ENCODE data around the gene AFAP1. TPM values are rescaled to one million over a fixed set of nuclear protein-coding genes. Genes with fewer than 3 reads are reported as not detected.

AFAP1 gene
- total and polyA plus RNA-seq, 2 of the 4 experiments (the other 2 are of a cell fraction): 48.2 to 80.9 TPM

GRCh38 chr4:7820031-7820818, 119.4 kb downstream of the AFAP1 start:
- ChIA-PET POLR2A (ENCODE audit: unreplicated experiment) (no interaction called here), CTCF (interaction anchor here (0.9 kb wide), 1 partner anchor 18 kb away, joined by 7 read pairs; no protein-coding TSS in a partner anchor)
- Histone ChIP-seq H3K36me3 (ENCODE audit: control insufficient read depth, insufficient read depth, low read length) (peaks cover 58% of the 10 kb centered on the region), H3K4ac (ENCODE audit: low read depth, low read length) (peak overlapping the region; percentile 33; the same call in 1 of the 2 replicates), H3K14ac (replicated peaks; ENCODE audit: low read depth, low read length) (peak overlapping the region; percentile 42), H2BK5ac (ENCODE audit: low read depth, low read length, poor library complexity, severe bottlenecking) (peak overlapping the region; percentile 25), H3K4me1 (ENCODE audit: control insufficient read depth, insufficient read depth, low read length) (peaks cover 41% of the 10 kb centered on the region), H2AK5ac (ENCODE audit: low read depth, low read length) (no peak overlapping the region), H3K56ac (ENCODE audit: extremely low read depth, insufficient read depth, low read length) (peak overlapping the region; percentile 26; the same call in 1 of the 2 replicates), H3K18ac (ENCODE audit: low read depth, low read length) (no peak overlapping the region), H3K9ac (ENCODE audit: low read depth, low read length) (no peak overlapping the region), H3K27me3 (ENCODE audit: control insufficient read depth, insufficient read depth, low read length) (no peaks in the 10 kb centered on the region), H3K4me2 (ENCODE audit: low read depth, low read length) (no peak overlapping the region), H2BK120ac (ENCODE audit: low read depth, low read length) (no peak overlapping the region), H3K23ac (ENCODE audit: low read depth, low read length) (no peak overlapping the region; the same call in 1 of the 2 replicates), H3K4me3 (ENCODE audit: insufficient read depth, low read depth, low read length) (no peak overlapping the region), H4K91ac (ENCODE audit: insufficient read depth, low read depth, low read length) (no peak overlapping the region), H3K9me1 (ENCODE audit: insufficient read depth, low read length) (peaks cover 40% of the 10 kb centered on the region), H4K20me1 (ENCODE audit: insufficient read depth, low read length) (peaks cover 14% of the 10 kb centered on the region), H3K79me1 (ENCODE audit: low read depth in 1 of 2, low read length in 2 of 2) (peaks cover 53 to 89% of the 10 kb centered on the region in 2 experiments), H2AK9ac (replicated peaks; ENCODE audit: low read depth, low read length, poor library complexity) (peak overlapping the region; percentile 14), H2AFZ (replicated peaks; ENCODE audit: low read length, poor library complexity) (peak overlapping the region; percentile 17), H3K27ac (ENCODE audit: insufficient read depth, low read length) (no peak overlapping the region), H4K5ac (ENCODE audit: low read depth, low read length) (peak overlapping the region; percentile 50; the same call in 1 of the 2 replicates), H2BK20ac (ENCODE audit: low read depth, low read length) (no peak overlapping the region), H2BK15ac (ENCODE audit: low read depth, low read length) (no peak overlapping the region), H3K9me3 (ENCODE audit: control insufficient read depth, insufficient read depth, low read length) (no peaks in the 10 kb centered on the region), H4K8ac (ENCODE audit: low read depth in 2 of 2, low read length in 2 of 2) (no peak overlapping the region; a peak in 1 of 4 replicates)
- TF ChIP-seq CTCF (conservative IDR thresholded peaks at IDR 0.05; ENCODE audit: low read depth, low read length) (no peak), NFE2L2 (IDR thresholded peaks at IDR 0.05; ENCODE audit: low read depth, low read length) (no peak), CEBPB (IDR thresholded peaks at IDR 0.05; ENCODE audit: low read depth, low read length) (no peak), USF2 (IDR thresholded peaks at IDR 0.05; ENCODE audit: low read depth, low read length) (no peak), MAFK (IDR thresholded peaks at IDR 0.05; ENCODE audit: low read depth, low read length) (no peak), FOS (IDR thresholded peaks at IDR 0.05; ENCODE audit: low read depth, low read length) (no peak), MXI1 (IDR thresholded peaks at IDR 0.05; ENCODE audit: borderline replicate concordance, low read depth, low read length) (no peak), SMC3 (IDR thresholded peaks at IDR 0.05; ENCODE audit: low read depth, low read length) (no peak), POLR2A (IDR thresholded peaks at IDR 0.05; ENCODE audit: low read depth, low read length) (no peak)
- DNase-seq (no peak), ATAC-seq (ENCODE audit: low read depth) (no peak)
- dilution Hi-C loops (cut with HindIII; ENCODE audit: low sequenced_read_pairs, unreplicated experiment): no loop called here
- in situ Hi-C loops (cut with MboI; ENCODE audit: low sequenced_read_pairs): no loop called here
- WGBS, 2 experiments (ENCODE audit: extremely low coverage in 2 of 2, insufficient read length in 1 of 2): 100% methylated on average over 7 of the region's 11 CpGs; no CpG with 5 or more reads in 1 of the 2 experiments
- intact Hi-C loops (cut with micrococcal nuclease): no loop called here
- BruUV-seq (replicated peaks): no TSS peak

Data from IMR-90 (cell line).